Activated effector memory CD4-positive, alpha-beta T cell treated with anti-CD3 and anti-CD28 coated beads, Interleukin-2, amount 50 U/mL, for 16 hours (primary cell): Measurements from ENCODE around the gene ATRX.

Experiments used
- DNase-seq: peaks from one replicate; pipeline ENCODE4 v3.0.0-alpha.2; 2020

Gene ATRX

GRCh38 chrX:77484045-77484444 is 302.0 kb downstream of the ATRX start:
- no peak for DNase-seq

GRCh38 chrX:77455437-77455836 is 330.6 kb downstream of the ATRX start:
- DNase-seq = no peak
